Measurements from ENCODE around the gene ZNF324. TPM values are rescaled to one million over a fixed set of nuclear protein-coding genes. Genes with fewer than 3 reads are reported as not detected.

The ZNF324 gene
- total and polyA plus RNA-seq, 11 donors: 2.5 to 10.1 (median 5.3) TPM

DNA sequence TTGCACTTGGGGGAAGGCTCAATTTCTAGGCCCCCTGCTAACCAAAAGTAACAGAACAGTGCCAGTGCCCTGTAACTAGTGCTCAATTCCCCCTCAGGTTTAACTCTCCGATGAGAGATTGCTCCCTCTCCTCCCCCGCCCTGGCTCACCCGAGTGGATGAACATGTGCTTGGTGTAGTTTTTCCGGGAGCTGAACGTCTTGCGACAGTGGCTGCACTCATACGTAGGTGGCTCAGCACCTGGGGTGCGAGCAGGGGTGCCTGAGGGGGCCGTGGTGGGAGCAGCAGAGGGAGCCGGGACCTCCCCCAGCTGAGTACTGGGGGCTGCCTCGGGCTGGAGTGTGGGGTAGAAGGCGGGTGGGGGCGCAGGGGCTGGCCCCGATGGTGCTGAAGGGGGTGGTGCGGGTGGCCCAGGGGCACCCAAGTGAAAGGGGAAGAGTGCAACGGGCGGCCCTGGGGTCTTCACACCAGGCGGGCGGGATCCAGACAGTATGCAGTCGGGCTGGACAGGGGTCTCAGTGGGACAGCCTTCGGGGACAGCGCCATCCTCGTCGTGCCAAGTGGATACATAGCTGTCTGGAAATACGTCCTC, 49.5 kb downstream of the ZNF324 start:
- peaks cover 0 to 31% (median 17%) of the 10 kb centered on the region in 9 donors for H3K36me3 ChIP-seq
- H3K27ac ChIP-seq: no peak overlapping the region
- no peak for TF ChIP-seq POLR2A (IDR thresholded peaks at IDR 0.05)
- TF ChIP-seq, protein P1, sequence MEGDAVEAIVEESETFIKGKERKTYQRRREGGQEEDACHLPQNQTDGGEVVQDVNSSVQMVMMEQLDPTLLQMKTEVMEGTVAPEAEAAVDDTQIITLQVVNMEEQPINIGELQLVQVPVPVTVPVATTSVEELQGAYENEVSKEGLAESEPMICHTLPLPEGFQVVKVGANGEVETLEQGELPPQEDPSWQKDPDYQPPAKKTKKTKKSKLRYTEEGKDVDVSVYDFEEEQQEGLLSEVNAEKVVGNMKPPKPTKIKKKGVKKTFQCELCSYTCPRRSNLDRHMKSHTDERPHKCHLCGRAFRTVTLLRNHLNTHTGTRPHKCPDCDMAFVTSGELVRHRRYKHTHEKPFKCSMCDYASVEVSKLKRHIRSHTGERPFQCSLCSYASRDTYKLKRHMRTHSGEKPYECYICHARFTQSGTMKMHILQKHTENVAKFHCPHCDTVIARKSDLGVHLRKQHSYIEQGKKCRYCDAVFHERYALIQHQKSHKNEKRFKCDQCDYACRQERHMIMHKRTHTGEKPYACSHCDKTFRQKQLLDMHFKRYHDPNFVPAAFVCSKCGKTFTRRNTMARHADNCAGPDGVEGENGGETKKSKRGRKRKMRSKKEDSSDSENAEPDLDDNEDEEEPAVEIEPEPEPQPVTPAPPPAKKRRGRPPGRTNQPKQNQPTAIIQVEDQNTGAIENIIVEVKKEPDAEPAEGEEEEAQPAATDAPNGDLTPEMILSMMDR (IDR thresholded peaks at IDR 0.05): no peak
- WGBS, 4 donors: 86 to 89% (median 89%) methylated on average over 25 of the region's 25 CpGs
- no peak for ATAC-seq
- intact Hi-C loops (cut with DNase I): no loop called here
- peaks cover 7 to 65% (median 35%) of the 10 kb centered on the region in 12 donors for H3K4me1 ChIP-seq
- H3K27me3 ChIP-seq: no peaks in the 10 kb centered on the region
- DNase-seq: no peak
- H3K9me3 ChIP-seq: no peaks in the 10 kb centered on the region
- no peak overlapping the region for H3K4me3 ChIP-seq

GRCh38 chr19:58516964-58517833, 50.3 kb downstream of the ZNF324 start:
- H3K36me3 ChIP-seq: peaks cover 0 to 31% (median 17%) of the 10 kb centered on the region in 9 donors
- no peaks in the 10 kb centered on the region for H3K9me3 ChIP-seq
- H3K27ac ChIP-seq: no peak overlapping the region
- peaks cover 7 to 65% (median 35%) of the 10 kb centered on the region in 12 donors for H3K4me1 ChIP-seq
- DNase-seq (peak in 1 of 5 donors; percentile 59), ATAC-seq (no peak)
- no peak for TF ChIP-seq POLR2A (IDR thresholded peaks at IDR 0.05)
- TF ChIP-seq, protein P1 (IDR thresholded peaks at IDR 0.05): no peak
- intact Hi-C loops (cut with DNase I): no loop called here
- H3K27me3 ChIP-seq: no peaks in the 10 kb centered on the region
- no peak overlapping the region for H3K4me3 ChIP-seq
- 90 to 94% (median 92%) methylated on average over 50 to 65 of the region's 65 CpGs for WGBS, 4 donors

GRCh38 chr19:58518256-58519086, 51.6 kb downstream of the ZNF324 start:
- 13 to 15% (median 13%) methylated on average over 22 of the region's 22 CpGs for WGBS, 4 donors
- peaks cover 0 to 26% (median 17%) of the 10 kb centered on the region in 9 donors for H3K36me3 ChIP-seq
- no peak for DNase-seq
- TF ChIP-seq, protein P1 (IDR thresholded peaks at IDR 0.05): peak in 1 of 12 donors; percentile 58
- no peak for TF ChIP-seq POLR2A (IDR thresholded peaks at IDR 0.05)
- peak overlapping the region; percentile 79 to 99 (median 94) for H3K27ac ChIP-seq
- H3K4me1 ChIP-seq: peaks cover 7 to 65% (median 35%) of the 10 kb centered on the region in 12 donors
- no peaks in the 10 kb centered on the region for H3K9me3 ChIP-seq
- no peaks in the 10 kb centered on the region for H3K27me3 ChIP-seq
- ATAC-seq: no peak
- H3K4me3 ChIP-seq: peak overlapping the region; percentile 70 to 97 (median 86)
- intact Hi-C loops (cut with DNase I): loop anchor here in 4 of 10 donors (1.0 to 2.0 kb wide), 5 partner anchors 24 to 336 kb away; partner anchors contain the start of genes TRIM28 (in 2 of the 4), MZF1 (in 1 of the 4) and ZNF274 (in 1 of the 4)
